Endothelial cell (in vitro differentiated cells): ENCODE results near the gene SLC22A17. TPM values are rescaled to one million over a fixed set of nuclear protein-coding genes. Genes with fewer than 3 reads are reported as not detected.

Source experiments
- DNase-seq: peaks from one replicate; pipeline ENCODE4 v3.0.0; 2021; ENCODE audit warnings: low spot score
- H3K27ac Mint-ChIP-seq: one replicate; pipeline ENCODE4 v1.8.0; 2021; ENCODE audit warnings: mixed read lengths, inconsistent platforms; ENCODE audit not compliant: unreplicated experiment
- H3K27me3 Mint-ChIP-seq: one replicate; pipeline ENCODE4 v1.8.0; 2021; ENCODE audit warnings: mild to moderate bottlenecking, moderate library complexity, mixed read lengths, inconsistent platforms; ENCODE audit not compliant: unreplicated experiment
- H3K36me3 Mint-ChIP-seq: one replicate; pipeline ENCODE4 v1.8.0; 2021; ENCODE audit warnings: mild to moderate bottlenecking, low read depth, mixed read lengths, inconsistent platforms; ENCODE audit not compliant: unreplicated experiment
- H3K4me1 Mint-ChIP-seq: one replicate; pipeline ENCODE4 v1.8.0; 2021; ENCODE audit warnings: mild to moderate bottlenecking, mixed read lengths, inconsistent platforms; ENCODE audit not compliant: unreplicated experiment
- H3K4me3 Mint-ChIP-seq: one replicate; pipeline ENCODE4 v1.8.0; 2021; ENCODE audit warnings: mild to moderate bottlenecking, mixed read lengths, inconsistent platforms; ENCODE audit not compliant: unreplicated experiment
- H3K9me3 Mint-ChIP-seq: one replicate; pipeline ENCODE4 v1.8.0; 2021; ENCODE audit warnings: mixed read lengths, inconsistent platforms; ENCODE audit not compliant: unreplicated experiment
- CTCF ChIP-seq: fragments of 200-600 bp; sonication (generic); IDR thresholded peaks from one replicate; pipeline ENCODE4 v1.5.0; 2021; ENCODE audit warnings: antibody characterized with exemption; ENCODE audit not compliant: unreplicated experiment
- total RNA-seq: library from RNA; stranded (reverse); fragmentation: NEBNext Ultra II Directional; extraction: Animal tissue kit (Norgen Biotek cat#: 25700); gene quantifications from one replicate; pipeline ENCODE4 v1.2.1, GENCODE V29; 2021; ENCODE audit not compliant: unreplicated experiment

SLC22A17 gene
- total RNA-seq, 1 donor from 2014 or later: 35.3 TPM

- Mint-ChIP-seq H3K4me3 (no peak overlapping the region), H3K9me3 (no peaks in the 10 kb centered on the region), H3K36me3 (peaks cover 33% of the 10 kb centered on the region), H3K27ac (no peak overlapping the region), H3K27me3 (peaks cover 18% of the 10 kb centered on the region), H3K4me1 (peaks cover 40% of the 10 kb centered on the region)
- no peak for TF ChIP-seq CTCF
- no peak for DNase-seq
Observed at GRCh38 chr14:23323838-23324454, 28.7 kb downstream of the SLC22A17 start.

GRCh38 chr14:23322568-23323517 lies 29.8 kb downstream of the SLC22A17 start:
- H3K27ac Mint-ChIP-seq: peak overlapping the region; percentile 92
- H3K9me3 Mint-ChIP-seq: no peaks in the 10 kb centered on the region
- H3K4me3 Mint-ChIP-seq: peak overlapping the region; percentile 94
- no peak for TF ChIP-seq CTCF
- H3K36me3 Mint-ChIP-seq: peaks cover 33% of the 10 kb centered on the region
- H3K27me3 Mint-ChIP-seq: peaks cover 18% of the 10 kb centered on the region
- peaks cover 40% of the 10 kb centered on the region for H3K4me1 Mint-ChIP-seq
- DNase-seq: no peak

DNA sequence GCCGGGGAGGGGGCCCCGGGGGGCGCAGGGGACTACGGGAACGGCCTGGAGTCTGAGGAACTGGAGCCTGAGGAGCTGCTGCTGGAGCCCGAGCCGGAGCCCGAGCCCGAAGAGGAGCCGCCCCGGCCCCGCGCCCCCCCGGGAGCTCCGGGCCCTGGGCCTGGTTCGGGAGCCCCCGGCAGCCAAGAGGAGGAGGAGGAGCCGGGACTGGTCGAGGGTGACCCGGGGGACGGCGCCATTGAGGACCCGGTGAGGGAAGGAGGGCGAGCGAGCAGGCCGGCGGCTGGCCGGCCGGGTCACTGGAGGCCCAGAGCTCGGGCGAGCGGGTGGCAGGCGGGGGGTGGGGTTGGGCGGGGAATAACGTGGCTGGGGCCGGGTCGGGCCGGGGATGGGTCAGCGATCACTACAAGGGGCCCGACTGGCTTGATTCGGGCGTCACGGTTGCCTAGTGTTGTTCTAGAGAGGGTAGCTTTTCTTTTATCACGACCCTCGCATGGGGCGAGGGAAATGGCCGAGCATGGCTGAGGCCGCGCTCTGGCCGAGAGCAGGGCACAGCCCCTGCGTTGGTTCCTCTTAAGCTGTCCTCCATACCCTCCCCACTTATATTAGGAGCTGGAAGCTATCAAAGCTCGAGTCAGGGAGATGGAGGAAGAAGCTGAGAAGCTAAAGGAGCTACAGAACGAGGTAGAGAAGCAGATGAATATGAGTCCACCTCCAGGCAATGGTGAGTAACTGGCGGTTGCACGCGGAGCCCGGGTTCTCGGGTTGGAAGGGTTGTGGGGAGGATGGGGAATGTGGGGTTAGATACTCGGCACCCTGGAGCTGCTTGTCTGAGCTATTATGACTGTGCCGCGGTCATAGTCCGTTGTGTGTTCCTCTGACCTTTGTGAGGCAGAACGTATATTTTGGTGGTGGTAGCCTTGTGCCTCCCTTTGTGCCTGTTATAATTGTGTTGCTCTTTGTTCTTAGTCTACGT lies 30.8 kb downstream of the SLC22A17 start:
- DNase-seq: peak; percentile 48
- TF ChIP-seq CTCF: no peak
- no peaks in the 10 kb centered on the region for H3K9me3 Mint-ChIP-seq
- peak overlapping the region; percentile 92 for H3K27ac Mint-ChIP-seq
- peaks cover 18% of the 10 kb centered on the region for H3K27me3 Mint-ChIP-seq
- peaks cover 33% of the 10 kb centered on the region for H3K36me3 Mint-ChIP-seq
- H3K4me1 Mint-ChIP-seq: peaks cover 40% of the 10 kb centered on the region
- peak overlapping the region; percentile 94 for H3K4me3 Mint-ChIP-seq

DNA sequence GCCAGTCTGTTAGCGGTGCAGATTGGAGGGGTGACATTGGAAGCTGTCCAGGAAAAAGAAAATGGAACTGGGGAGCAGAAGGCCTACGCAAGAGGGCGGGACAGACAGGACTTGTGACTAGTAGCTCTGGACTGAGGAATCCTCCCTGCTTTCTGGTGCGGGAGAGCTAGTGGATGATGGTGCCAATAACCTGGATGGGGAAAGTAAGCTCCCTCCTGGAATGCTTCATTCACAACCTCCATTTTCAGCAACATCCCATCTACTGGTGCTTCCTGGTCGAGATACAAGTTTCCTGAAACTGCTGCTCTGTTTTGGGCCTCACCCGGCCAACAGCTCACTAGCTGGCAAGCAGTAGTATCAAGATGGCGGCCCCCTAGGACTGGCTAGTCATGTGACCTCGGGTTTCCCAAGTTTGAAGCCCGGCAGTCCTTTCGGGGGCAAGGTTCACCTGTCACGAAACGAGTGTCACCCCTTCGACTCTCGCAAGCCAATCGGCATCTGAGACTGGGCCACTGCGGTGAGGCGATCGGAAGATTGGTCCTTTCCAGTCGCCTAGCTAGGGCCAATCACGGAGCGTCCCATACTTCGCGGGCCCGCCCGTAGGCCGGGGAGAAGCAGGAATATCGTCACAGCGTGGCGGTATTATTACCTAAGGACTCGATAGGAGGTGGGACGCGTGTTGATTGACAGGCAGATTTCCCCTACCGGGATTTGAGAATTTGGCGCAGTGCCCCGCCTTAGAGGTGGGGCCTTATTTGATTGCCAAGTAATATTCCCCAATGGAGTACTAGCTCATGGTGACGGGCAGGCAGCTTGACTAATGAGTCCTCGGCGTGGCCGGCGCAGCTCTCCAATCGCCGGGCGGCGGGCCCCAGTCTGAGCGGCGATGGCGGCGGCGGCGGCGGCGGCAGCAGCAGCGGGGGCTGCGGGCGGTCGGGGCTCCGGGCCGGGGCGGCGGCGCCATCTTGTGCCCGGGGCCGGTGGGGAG lies 31.8 kb downstream of the SLC22A17 start, which contains the start of gene PABPN1:
TSS of gene PABPN1 (plus strand) at position 874 of the 988 bp plus-strand sequence. CDS start at position 887, 13 bp downstream.
- no peaks in the 10 kb centered on the region for H3K9me3 Mint-ChIP-seq
- peaks cover 33% of the 10 kb centered on the region for H3K36me3 Mint-ChIP-seq
- H3K27me3 Mint-ChIP-seq: peaks cover 18% of the 10 kb centered on the region
- DNase-seq: peak; percentile 93
- H3K27ac Mint-ChIP-seq: peak within 1 kb of the TSS; percentile 98
- no peak for TF ChIP-seq CTCF
- H3K4me3 Mint-ChIP-seq: peak within 1 kb of the TSS; percentile 94
- H3K4me1 Mint-ChIP-seq: peaks cover 36% of the 10 kb centered on the region
